HG03565 (cell line): ENCODE data around the gene TMEM150B.

Experiments used
- ATAC-seq: cut with Tn5 transposase; IDR thresholded peaks from one replicate; pipeline ENCODE4 v1.9.1; 2021; ENCODE audit warnings: mild to moderate bottlenecking, moderate library complexity; ENCODE audit not compliant: unreplicated experiment

The TMEM150B gene

DNA sequence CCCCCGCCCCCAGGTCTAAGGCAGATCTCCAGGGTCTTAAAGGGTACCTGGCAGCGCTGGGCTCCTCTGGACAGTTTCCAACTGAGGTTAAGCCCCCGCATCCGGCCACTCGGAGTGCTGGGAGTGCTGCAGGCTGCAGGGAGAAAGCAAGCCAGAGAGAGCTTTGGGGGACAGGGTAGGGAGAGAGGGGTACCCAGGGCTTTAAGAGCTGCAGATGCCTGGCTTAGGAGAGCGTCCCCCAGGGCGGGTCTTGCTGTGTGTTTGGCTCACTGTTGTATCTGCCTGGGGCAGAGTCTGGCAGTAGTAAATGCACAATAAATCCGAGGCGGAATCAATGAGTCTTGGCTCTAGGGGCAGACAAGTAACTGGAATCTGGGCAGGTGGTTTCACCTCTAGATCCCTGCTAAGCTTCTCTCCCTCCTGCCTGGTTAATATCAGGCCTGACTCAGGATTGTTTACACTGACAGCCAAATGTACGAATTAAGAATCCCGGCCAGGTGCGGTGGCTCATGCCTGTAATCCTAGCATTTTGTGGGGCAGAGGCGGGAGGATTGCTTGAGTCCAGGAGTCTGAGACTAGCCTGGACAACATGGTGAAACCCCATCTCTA is 30.2 kb upstream of the TMEM150B start:
- ATAC-seq: no peak

DNA sequence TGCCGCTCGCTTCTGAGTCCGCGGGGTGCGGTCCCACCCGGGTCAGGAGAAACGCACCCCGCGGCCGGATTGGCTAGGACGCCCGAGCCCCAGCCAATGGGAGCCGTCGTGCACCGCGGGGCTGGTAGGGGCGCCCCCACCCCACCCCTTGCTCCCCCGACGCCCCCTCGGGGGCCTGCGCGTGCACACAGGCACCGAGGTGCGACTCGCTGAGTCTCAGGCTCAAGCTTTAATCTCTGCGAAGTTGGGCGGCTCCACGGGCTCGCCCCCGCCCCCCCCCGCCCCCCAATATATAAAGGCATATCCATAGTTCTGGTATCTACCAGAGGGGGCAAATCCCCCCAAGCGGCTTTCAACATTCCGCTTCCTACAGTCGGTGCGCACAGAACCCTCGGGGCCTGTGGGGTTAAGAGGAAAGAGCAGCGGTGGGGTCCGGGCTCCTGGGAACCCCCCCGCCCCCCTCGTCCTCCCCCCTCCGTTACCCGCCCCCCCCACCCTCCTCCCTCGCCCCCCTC is 29.6 kb upstream of the TMEM150B start, which contains the start of gene COX6B2:
COX6B2 (minus strand) TSS at position 22 of the 515 bp plus-strand sequence. CDS start 198 bp downstream, outside the sequence.
- no peak for ATAC-seq

DNA sequence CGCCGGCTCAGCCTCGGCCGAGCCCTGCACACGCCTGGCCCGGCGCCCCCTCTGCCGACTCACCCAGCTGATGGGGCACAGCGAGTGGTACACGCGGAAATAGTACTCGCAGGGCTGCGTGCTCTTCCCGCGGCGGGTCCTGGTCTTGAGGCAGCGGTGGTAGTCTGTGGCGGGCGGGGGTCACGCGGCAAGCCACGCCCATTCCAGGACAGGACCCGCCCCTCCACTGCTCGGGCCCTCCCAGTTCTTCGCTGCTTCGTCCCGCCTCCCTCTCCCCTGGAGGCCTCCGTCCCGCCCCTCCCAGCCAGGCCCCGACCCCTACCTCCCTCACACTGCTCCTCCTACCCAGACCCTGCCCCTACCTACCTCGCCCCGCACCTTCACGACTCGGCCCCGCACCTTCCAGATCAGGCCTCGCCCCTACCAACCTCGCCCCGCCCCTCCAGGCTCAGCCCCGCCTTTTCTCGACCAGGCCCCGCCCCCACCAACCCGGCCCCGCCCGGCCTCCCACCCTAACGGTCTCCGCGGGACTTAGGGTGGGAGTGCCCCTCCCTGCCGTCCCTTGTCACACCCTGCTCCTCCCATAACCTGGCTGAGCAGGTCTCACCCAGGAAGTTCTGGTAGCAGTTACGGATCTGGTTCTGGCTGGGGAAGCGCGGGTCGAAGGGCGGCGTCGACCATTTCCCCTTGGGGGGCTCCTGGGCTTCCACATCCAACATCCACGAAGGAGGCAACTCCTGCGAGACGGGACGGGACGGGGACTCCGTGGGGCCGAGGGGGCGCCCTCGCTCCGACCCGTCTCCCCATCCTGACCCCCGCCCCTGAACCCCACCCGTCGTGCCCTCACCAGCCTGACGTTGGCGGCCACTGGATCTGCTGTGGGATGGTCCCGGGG is 28.9 kb upstream of the TMEM150B start:
- ATAC-seq: no peak

- no peak for ATAC-seq
Measured at GRCh38 chr19:55353356-55353802, 28.2 kb upstream of the TMEM150B start.

- ATAC-seq: no peak
Measured at GRCh38 chr19:55352549-55353145, 27.5 kb upstream of the TMEM150B start.

DNA sequence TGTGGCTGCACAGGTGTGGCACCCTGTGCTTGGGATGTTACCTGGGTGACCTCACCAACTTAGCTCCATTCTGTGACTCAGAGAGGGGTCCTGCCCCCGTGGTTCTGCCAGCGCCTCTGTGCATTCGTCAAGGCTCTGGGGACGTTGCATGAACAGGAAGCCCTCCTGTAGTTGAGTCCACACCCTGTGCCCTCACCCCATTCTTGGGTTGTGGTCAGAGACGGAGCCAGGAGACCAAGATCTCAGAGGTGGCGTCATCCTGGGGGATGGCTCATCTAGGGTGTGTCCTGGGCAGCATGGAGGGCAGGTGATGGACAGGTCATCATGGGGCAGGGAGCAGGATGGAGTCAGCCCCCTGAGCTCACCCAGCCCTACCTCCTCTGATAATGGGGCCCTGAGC is 26.9 kb upstream of the TMEM150B start:
- ATAC-seq: no peak

GRCh38 chr19:55350620-55351315 is 25.6 kb upstream of the TMEM150B start:
- no peak for ATAC-seq

DNA sequence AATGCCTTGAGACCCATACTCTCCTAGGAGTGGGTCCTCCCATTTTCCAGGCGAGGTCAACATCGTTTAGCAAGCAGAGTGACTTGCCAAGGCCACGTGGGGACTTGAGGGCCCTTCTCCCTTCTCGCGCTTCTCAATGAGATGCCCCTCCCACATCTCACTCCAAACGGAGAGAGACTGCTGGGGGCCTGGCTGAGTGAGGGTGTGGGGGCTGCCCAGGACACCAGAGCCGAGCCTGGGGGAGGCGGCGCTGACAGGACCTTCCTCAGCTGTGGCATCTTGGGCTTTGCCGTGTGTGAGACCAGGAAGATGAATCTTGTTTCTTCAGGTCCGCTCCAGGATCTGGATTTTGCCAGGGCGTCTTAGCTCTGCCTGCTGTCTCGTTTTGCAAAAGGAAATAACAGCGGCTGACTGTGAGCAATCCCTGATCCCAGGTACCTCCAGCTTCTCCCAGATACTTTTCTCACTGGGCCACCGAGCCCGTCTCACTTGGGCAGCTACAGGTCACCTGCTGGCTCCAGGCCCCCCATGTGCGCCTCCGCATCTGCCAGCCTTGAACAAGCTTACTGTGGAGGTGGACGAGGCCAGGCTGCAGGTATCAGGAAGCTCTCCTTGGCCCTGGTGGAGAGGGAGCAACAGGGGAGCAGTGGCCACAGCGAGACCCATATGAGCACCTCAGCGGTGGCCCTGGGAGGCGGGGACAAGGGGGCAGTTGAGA is 23.3 kb upstream of the TMEM150B start:
- no peak for ATAC-seq

DNA sequence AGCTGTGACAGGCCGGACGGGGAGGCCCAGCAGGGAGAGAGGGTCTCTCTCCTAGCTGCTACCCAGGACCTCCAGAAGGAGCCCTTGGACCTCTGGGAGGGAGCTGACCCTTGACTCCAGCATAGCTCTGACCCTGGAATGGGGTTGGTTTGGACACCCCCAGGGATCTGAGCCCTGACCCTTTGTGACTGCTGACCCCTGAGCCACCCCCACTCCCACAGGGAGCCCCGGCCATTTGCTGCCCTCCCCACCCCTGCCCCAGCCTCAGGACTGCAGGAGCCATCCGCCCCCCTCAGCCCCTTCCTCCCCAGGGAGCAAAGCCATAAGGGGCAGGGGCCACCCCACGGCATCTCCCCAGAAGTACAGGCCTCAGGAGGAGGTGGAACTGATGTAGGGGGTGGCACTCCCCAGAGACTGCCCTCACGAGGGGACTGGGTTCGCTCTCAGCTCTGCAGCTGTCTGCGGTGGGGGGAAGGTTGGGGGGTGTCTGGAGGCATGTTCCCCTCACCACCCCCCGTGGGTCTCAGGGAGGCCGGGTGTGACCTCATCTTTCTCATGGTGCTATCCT is 22.4 kb upstream of the TMEM150B start:
- no peak for ATAC-seq

GRCh38 chr19:55346725-55347441 is 21.7 kb upstream of the TMEM150B start:
- no peak for ATAC-seq

DNA sequence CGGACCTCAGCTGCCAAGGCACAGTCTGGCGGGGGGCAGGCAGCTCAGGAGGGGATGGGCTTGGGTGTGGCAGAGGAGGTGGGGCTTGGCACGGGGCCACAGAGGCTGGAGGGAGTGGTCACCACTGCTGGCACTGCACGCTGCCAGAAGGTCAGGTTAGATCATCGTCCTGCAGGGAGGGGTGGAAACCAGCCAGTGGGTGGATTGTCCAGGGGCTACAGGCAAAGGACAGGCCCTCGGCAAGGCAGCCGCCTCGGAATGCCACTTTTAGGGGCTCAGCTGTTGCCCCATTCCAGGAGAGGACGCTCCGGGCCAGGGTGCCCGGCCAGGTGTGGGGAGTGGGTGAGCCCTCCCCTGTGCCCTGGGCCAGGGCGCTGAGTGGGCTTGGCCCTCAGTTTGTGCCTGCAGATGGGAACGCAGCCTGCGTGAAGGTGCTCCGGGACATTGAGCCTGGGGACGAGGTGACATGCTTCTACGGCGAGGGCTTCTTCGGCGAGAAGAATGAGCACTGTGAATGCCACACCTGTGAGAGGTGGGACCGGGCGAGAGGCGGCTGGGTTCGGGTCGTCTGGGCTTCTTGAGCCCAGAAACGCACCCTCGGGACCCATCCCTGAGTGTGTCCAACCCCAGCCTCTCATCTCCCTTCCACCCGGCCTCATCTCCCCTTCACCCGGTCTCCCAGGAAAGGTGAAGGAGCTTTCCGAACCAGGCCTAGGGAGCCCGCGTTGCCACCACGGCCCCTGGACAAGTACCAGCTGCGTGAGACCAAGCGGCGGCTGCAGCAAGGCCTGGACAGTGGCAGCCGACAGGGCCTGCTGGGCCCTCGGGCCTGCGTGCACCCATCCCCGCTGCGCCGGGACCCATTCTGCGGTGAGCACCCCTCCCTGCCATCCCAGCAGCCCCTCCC is 20.9 kb upstream of the TMEM150B start:
- no peak for ATAC-seq

- ATAC-seq: no peak
Measured at GRCh38 chr19:55345101-55345817, 20.1 kb upstream of the TMEM150B start.

GRCh38 chr19:55344444-55344843 is 19.3 kb upstream of the TMEM150B start:
- ATAC-seq: no peak

DNA sequence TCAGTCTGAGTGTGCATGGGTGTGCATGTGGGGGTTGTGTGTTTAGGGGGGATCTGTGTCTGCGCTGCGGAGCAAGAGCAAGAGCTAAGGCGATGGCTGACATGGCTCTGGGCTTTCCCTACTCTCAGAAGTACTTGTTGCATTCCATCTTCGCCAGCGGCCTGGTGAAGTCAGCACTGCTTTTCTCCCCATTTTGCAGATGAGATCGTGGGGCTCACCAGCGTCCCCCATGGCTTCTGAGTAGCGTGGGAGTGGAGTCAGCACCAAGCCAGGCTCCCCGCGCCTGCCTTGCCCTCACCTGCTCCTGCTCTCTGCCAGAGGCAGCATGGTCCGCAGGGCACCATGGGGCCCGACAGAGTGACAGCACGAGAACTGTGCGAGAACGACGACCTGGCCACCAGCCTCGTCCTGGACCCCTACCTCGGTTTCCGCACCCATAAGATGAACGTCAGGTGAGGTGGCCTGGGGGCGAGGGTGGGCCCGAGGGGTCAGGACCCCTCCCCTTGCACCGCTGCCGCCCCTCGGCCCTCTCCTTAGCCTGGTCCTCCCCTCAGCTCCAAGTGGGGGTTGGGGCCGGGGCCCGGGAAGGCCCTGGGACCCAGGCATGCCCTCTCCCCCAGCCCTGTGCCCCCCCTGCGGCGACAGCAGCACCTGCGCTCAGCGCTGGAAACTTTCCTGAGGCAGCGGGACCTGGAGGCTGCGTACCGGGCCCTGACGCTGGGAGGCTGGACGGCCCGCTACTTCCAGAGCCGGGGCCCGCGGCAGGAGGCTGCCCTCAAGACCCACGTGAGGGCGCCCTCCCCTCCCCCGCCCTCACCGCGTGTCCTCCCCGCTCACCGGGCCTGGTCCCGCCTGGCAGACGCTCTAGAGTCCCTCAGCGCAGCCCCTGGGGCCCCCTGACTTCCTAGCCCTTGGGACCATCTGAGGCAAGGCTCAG is 16.7 kb upstream of the TMEM150B start:
- ATAC-seq: no peak

DNA sequence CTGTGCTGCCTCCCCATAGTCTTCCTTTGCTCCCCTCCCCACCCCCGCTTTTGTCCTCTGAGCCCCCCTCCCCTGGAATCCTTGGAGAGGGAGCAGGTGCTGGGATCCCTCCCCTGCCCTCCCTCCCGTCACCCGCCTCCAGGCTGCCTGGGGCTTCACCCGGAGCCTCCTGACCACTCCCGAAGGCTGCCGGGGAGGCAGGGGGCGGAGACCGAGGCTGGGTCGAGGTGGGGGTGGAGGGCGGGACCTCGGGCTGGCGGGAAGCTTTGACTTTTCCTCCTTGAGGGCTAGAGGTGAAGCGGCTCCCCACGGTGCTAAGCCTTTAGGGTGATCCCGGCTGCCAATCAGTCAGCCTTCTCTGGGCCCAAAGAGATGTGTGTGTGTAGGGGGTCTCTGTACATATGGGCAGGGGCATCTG is 16.0 kb upstream of the TMEM150B start:
- no peak for ATAC-seq

DNA sequence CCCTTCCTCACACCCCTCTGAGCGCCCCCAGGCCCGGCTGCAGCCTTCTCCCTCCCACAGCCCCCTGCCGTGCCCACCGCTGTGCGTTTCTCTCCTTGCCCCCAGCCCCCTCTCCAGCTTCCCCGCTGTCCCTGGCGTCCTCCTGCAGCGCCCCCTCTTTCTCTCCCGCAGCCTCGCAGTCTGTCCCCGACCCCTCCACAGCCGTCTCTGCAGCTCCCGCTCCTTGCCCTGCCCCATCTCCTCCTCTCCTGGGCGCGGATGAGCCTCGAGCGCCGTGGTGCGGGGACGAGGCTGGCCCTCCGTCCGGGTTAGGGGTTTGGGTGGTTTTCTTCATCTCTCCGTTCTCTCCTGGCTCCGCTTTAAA is 15.6 kb upstream of the TMEM150B start:
- no peak for ATAC-seq
